ENCODE data around the gene SLC16A3. TPM values are rescaled to one million over a fixed set of nuclear protein-coding genes. Genes with fewer than 3 reads are reported as not detected.

SLC16A3 gene
- total and polyA plus RNA-seq, 9 of the 15 experiments (the other 6 are each of a cell fraction or from before 2014, with no cell fraction given), result 0.11 to 5.4 (median 1.2) TPM; not detected in 2

DNA sequence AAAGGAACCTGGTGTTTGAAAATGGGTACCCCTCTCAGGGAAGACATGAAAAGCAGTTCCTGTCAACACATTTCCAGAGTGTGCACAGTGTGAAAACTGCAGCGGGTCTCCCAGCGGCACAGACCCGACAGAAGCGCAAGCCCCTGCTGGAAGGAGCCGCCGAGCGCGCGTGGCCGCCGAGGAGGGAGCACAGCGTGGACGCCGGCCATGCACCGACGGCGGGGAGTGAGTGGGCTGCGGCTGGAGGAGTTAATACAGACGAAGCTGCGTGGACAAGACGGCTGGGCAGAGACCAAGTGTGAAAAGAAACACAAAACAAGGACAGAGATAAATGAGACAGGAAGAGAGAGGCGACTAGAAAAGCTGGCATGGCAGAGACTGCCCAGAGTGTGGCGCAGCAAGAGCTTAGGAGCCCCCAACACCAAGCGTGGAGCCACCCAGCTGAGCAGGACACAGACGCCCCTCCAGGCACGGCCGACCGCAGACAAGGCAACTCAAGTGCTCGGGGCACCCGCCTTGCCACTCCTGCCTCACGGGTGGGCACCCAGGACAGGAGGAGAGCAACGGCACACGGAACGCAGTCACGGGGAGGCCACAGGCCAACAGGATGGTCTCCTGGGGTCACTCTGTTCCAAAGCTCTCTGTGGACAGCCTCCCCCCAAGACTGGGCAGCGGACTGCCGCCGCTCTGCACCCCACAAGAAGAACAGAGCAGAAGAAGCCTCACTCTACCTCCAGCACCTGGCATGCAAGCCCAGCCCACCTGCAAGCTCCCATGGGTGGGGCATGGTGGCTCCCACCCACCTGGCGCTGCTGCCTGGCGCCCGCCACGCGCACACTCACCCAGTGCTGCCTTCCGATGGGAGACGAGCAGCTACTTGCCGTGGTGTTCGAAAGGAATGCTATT is 16.5 kb downstream of the SLC16A3 start (continued):
- TF ChIP-seq NFXL1 (CRISPR knock-in tag; IDR thresholded peaks at IDR 0.05), result no peak
- no peak for TF ChIP-seq ZNF780A (CRISPR knock-in tag; IDR thresholded peaks at IDR 0.05)
- TF ChIP-seq ZBTB49 (CRISPR knock-in tag; IDR thresholded peaks at IDR 0.05; ENCODE audit: borderline replicate concordance), result no peak
- TF ChIP-seq ESRRB (CRISPR knock-in tag; IDR thresholded peaks at IDR 0.05; ENCODE audit: borderline replicate concordance), result no peak
- TF ChIP-seq ZNF184 (CRISPR knock-in tag; IDR thresholded peaks at IDR 0.05), result no peak
- TF ChIP-seq, protein P1, sequence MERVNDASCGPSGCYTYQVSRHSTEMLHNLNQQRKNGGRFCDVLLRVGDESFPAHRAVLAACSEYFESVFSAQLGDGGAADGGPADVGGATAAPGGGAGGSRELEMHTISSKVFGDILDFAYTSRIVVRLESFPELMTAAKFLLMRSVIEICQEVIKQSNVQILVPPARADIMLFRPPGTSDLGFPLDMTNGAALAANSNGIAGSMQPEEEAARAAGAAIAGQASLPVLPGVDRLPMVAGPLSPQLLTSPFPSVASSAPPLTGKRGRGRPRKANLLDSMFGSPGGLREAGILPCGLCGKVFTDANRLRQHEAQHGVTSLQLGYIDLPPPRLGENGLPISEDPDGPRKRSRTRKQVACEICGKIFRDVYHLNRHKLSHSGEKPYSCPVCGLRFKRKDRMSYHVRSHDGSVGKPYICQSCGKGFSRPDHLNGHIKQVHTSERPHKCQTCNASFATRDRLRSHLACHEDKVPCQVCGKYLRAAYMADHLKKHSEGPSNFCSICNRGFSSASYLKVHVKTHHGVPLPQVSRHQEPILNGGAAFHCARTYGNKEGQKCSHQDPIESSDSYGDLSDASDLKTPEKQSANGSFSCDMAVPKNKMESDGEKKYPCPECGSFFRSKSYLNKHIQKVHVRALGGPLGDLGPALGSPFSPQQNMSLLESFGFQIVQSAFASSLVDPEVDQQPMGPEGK (CRISPR knock-in tag; IDR thresholded peaks at IDR 0.05; ENCODE audit: borderline replicate concordance), result no peak
- peak; percentile 14; the same call in 1 of the 2 replicates for TF ChIP-seq POLR2AphosphoS5 (IDR thresholded peaks at IDR 0.05; ENCODE audit: control insufficient read depth, insufficient read depth, low read depth, low read length)
